MCF 10A (cell line): ENCODE measurements around the gene FAS. TPM values are rescaled to one million over a fixed set of nuclear protein-coding genes. Genes with fewer than 3 reads are reported as not detected.

Experiments
- Bru-seq: library from RNA; stranded (reverse); fragments of 400-500 nt; gene quantifications from one replicate; lab custom pipeline; 2021; lab: Mats Ljungman, UMichigan
- BruChase-seq, 2 experiments: library from RNA; stranded (reverse); fragments of 400-500 nt; gene quantifications; one replicate each; lab custom pipeline; 2021; lab: Mats Ljungman, UMichigan
- BruUV-seq: library from RNA; stranded (reverse); fragments of 400-500 nt; replicated peaks from 2 replicates; lab custom pipeline; 2021; lab: Mats Ljungman, UMichigan
- CTCF ChIA-PET: fragments of 300-600 bp; sonication (Branson Sonifier 250); formaldehyde crosslinking; extraction: SDS; loops from one replicate; lab custom pipeline; 2021; ENCODE audit warnings: antibody characterized with exemption, inconsistent platforms; lab: Yijun Ruan, JAX
- POLR2A ChIA-PET: fragments of 300-600, 350-650 bp; sonication (Branson Sonifier 250); formaldehyde crosslinking; extraction: SDS; loops from one replicate; lab custom pipeline; 2020; ENCODE audit warnings: antibody characterized with exemption, inconsistent platforms; lab: Yijun Ruan, JAX
- DNase-seq: peaks from one replicate; pipeline ENCODE4 v3.0.0-alpha.2; 2018; ENCODE audit not compliant: unreplicated experiment
- H3K27ac Mint-ChIP-seq: one replicate; pipeline ENCODE4 v1.8.0; 2022; ENCODE audit warnings: mild to moderate bottlenecking, low read depth, mixed read lengths; ENCODE audit not compliant: unreplicated experiment
- H3K27me3 Mint-ChIP-seq: one replicate; pipeline ENCODE4 v1.8.0; 2022; ENCODE audit warnings: mixed read lengths; ENCODE audit not compliant: insufficient read depth, unreplicated experiment
- H3K36me3 Mint-ChIP-seq: one replicate; pipeline ENCODE4 v1.8.0; 2022; ENCODE audit warnings: mild to moderate bottlenecking, moderate library complexity, mixed read lengths; ENCODE audit not compliant: insufficient read depth, unreplicated experiment
- H3K4me1 Mint-ChIP-seq: one replicate; pipeline ENCODE4 v1.8.0; 2022; ENCODE audit warnings: mixed read lengths; ENCODE audit not compliant: insufficient read depth, unreplicated experiment
- H3K4me3 Mint-ChIP-seq: one replicate; pipeline ENCODE4 v1.8.0; 2022; ENCODE audit warnings: mild to moderate bottlenecking, moderate library complexity, mixed read lengths; ENCODE audit not compliant: unreplicated experiment
- H3K9me3 Mint-ChIP-seq: one replicate; pipeline ENCODE4 v1.8.0; 2022; ENCODE audit warnings: mixed read lengths; ENCODE audit not compliant: unreplicated experiment
- CTCF ChIP-seq: fragments of 200-600 bp; IDR thresholded peaks from one replicate; pipeline ENCODE4 v1.8.0; 2022; ENCODE audit warnings: antibody characterized with exemption, mild to moderate bottlenecking; ENCODE audit not compliant: unreplicated experiment
- intact Hi-C: fragments of 100-400 bp; cut with micrococcal nuclease; formaldehyde crosslinking; loops from 2 replicates; pipeline ENCODE4 v1.14.1; 2022
- long read RNA-seq: library from polyadenylated mRNA; stranded (forward); transcript quantifications from one replicate; pipeline ENCODE4 v2.0.0, GENCODE V29; 2022
- total RNA-seq: library from RNA; stranded (reverse); gene quantifications from 2 replicates; pipeline ENCODE4 v1.2.3, GENCODE V29; 2022

FAS gene
- total RNA-seq = 55.6 and 60.2 TPM in 2 replicates
- Bru-seq, nascent RNA = percentile 93 among the genes with signal in this experiment
- percentile 93 among the genes with signal in this experiment for BruChase-seq, experiment 1, labeled RNA remaining after a 6-hour chase
- percentile 92 among the genes with signal in this experiment for BruChase-seq, experiment 2, labeled RNA remaining after a 2-hour chase
- long read RNA-seq, transcript FAS-204 (9 exons, 2,563 nt) = major isoform, 100 of 126 reads
- long read RNA-seq, transcript FAS-205 (8 exons, 1,044 nt) = minor isoform, 7 of 126 reads
- long read RNA-seq, partial matches to known transcripts = 2 of 126 reads
- long read RNA-seq, other reads (novel, unspliced or antisense) = 12 of 126 reads

GRCh38 chr10:88990384-88991160 is at the start of gene FAS:
TSS of gene FAS (plus strand) at chr10:88990798. CDS start at chr10:88990877, 79 bp downstream.
- no peak for TF ChIP-seq CTCF
- Mint-ChIP-seq H3K9me3 (no peaks in the 10 kb centered on the region), H3K27ac (peak within 1 kb of the TSS; percentile 93), H3K27me3 (no peaks in the 10 kb centered on the region), H3K4me3 (peak within 1 kb of the TSS; percentile 86), H3K36me3 (peaks cover 15% of the 10 kb centered on the region), H3K4me1 (peaks cover 23% of the 10 kb centered on the region)
- POLR2A ChIA-PET = interaction anchor here (0.6 to 7.7 kb wide), 73 partner anchors 9 to 1176 kb away, joined by 3 to 72 read pairs (median 4); partner anchors contain the start of genes ANKRD22, ATAD1, IFIT5 and LIPA
- no TSS peak for BruUV-seq
- peak; percentile 95 for DNase-seq
- CTCF ChIA-PET = interaction anchor here (0.7 to 10.6 kb wide), 17 partner anchors 9 to 227 kb away, joined by 3 to 252 read pairs (median 4); no protein-coding TSS in a partner anchor
- intact Hi-C loops = loop anchor here (1.0 to 2.0 kb wide), 2 partner anchors 32 to 227 kb away; no protein-coding TSS in a partner anchor

GRCh38 chr10:88941026-88941425 is 49.6 kb upstream of the FAS start:
- no peak overlapping the region for H3K27ac Mint-ChIP-seq
- POLR2A ChIA-PET = interaction anchor here (0.6 kb wide), 2 partner anchors 47 to 283 kb away, joined by 3 to 4 read pairs; no protein-coding TSS in a partner anchor
- peaks cover 15% of the 10 kb centered on the region for H3K36me3 Mint-ChIP-seq

GRCh38 chr10:88943778-88944177 is 46.8 kb upstream of the FAS start:
- TF ChIP-seq CTCF = no peak
- BruUV-seq = no TSS peak
- POLR2A ChIA-PET = interaction anchor here (0.6 to 2.1 kb wide), 2 partner anchors 21 to 47 kb away, joined by 3 to 12 read pairs; partner anchors contain the start of gene FAS
- Mint-ChIP-seq H3K4me3 (no peak overlapping the region), H3K36me3 (peaks cover 7% of the 10 kb centered on the region), H3K27me3 (no peaks in the 10 kb centered on the region), H3K27ac (no peak overlapping the region), H3K4me1 (no peaks in the 10 kb centered on the region), H3K9me3 (no peaks in the 10 kb centered on the region)
- CTCF ChIA-PET = interaction anchor here (0.7 to 3.4 kb wide), 7 partner anchors 8 to 274 kb away, joined by 3 to 26 read pairs (median 9); no protein-coding TSS in a partner anchor
- intact Hi-C loops = no loop called here
- no peak for DNase-seq

More at GRCh38 chr10:88941026-88941425, 49.6 kb upstream of the FAS start:
- Mint-ChIP-seq H3K9me3 (no peaks in the 10 kb centered on the region), H3K4me1 (no peaks in the 10 kb centered on the region), H3K4me3 (no peak overlapping the region), H3K27me3 (no peaks in the 10 kb centered on the region)
- no TSS peak for BruUV-seq
- CTCF ChIA-PET = interaction anchor here (2.7 kb wide), 1 partner anchor 47 kb away, joined by 16 read pairs; no protein-coding TSS in a partner anchor
- TF ChIP-seq CTCF = no peak
- intact Hi-C loops = no loop called here
- no peak for DNase-seq
